WTC11 (cell line): ENCODE results near the gene HES5. TPM values are rescaled to one million over a fixed set of nuclear protein-coding genes. Genes with fewer than 3 reads are reported as not detected.

ENCODE experiments used
- ATAC-seq: fragments of 200-7000 bp; cut with Tn5 transposase; 2 replicates; pipeline ENCODE4 v1.10.0; 2021; ENCODE audit warnings: mild to moderate bottlenecking, moderate library complexity
- CTCF ChIA-PET: fragments of 300-600 bp; sonication (Branson Sonifier 250); formaldehyde crosslinking; loops from one replicate; lab custom pipeline; 2021; ENCODE audit warnings: antibody characterized with exemption; lab: Charles Lee
- POLR2A ChIA-PET: fragments of 350-600 bp; sonication (Branson Sonifier 250); formaldehyde crosslinking; loops from one replicate; lab custom pipeline; 2021; ENCODE audit warnings: antibody characterized with exemption; lab: Charles Lee
- DNase-seq: peaks from one replicate; pipeline ENCODE4 v3.0.0; 2021; ENCODE audit warnings: low spot score
- H3K27ac Mint-ChIP-seq: 2 replicates; pipeline ENCODE4 v1.8.0; 2021; ENCODE audit warnings: mixed read lengths
- H3K27me3 Mint-ChIP-seq: 2 replicates; pipeline ENCODE4 v1.8.0; 2021; ENCODE audit warnings: low read depth, mild to moderate bottlenecking, moderate library complexity, mixed read lengths
- H3K36me3 Mint-ChIP-seq: 2 replicates; pipeline ENCODE4 v1.8.0; 2021; ENCODE audit warnings: mixed read lengths
- H3K4me1 Mint-ChIP-seq: 2 replicates; pipeline ENCODE4 v1.8.0; 2022; ENCODE audit warnings: mixed read lengths
- H3K4me3 Mint-ChIP-seq: 2 replicates; pipeline ENCODE4 v1.8.0; 2021; ENCODE audit warnings: mild to moderate bottlenecking, moderate library complexity, mixed read lengths
- H3K9me3 Mint-ChIP-seq: 2 replicates; pipeline ENCODE4 v1.8.0; 2021; ENCODE audit warnings: mixed read lengths
- ATF6 ChIP-seq: sonication (generic); formaldehyde crosslinking; IDR thresholded peaks from 2 replicates; pipeline ENCODE4 v1.8.1; 2023; ENCODE audit warnings: mild to moderate bottlenecking, missing genetic modification reagents
- E2F1 ChIP-seq: sonication (generic); formaldehyde crosslinking; IDR thresholded peaks from 2 replicates; pipeline ENCODE4 v1.8.0; 2022; ENCODE audit warnings: mild to moderate bottlenecking, missing genetic modification reagents
- E2F4 ChIP-seq: sonication (generic); formaldehyde crosslinking; IDR thresholded peaks from 2 replicates; pipeline ENCODE4 v1.8.1; 2022; ENCODE audit warnings: low read depth, mild to moderate bottlenecking, moderate library complexity, missing genetic modification reagents, borderline replicate concordance
- GRHL2 ChIP-seq: fragments of 250-450 bp; sonication (Bioruptor Pico); IDR thresholded peaks from 2 replicates; pipeline ENCODE4 v1.8.0; 2022; ENCODE audit warnings: mild to moderate bottlenecking, moderate library complexity; ENCODE audit not compliant: insufficient replicate concordance, severe bottlenecking
- IRF2 ChIP-seq: sonication (generic); formaldehyde crosslinking; IDR thresholded peaks from 2 replicates; pipeline ENCODE4 v1.8.0; 2022; ENCODE audit warnings: low read depth, missing genetic modification reagents, borderline replicate concordance
- SP1 ChIP-seq: sonication (generic); formaldehyde crosslinking; conservative IDR thresholded peaks from 2 replicates; pipeline ENCODE4 v1.8.1; 2022; ENCODE audit warnings: missing genetic modification reagents
- TEAD1 ChIP-seq: sonication (generic); formaldehyde crosslinking; IDR thresholded peaks from 2 replicates; pipeline ENCODE4 v1.8.0; 2022; ENCODE audit warnings: mild to moderate bottlenecking, missing genetic modification reagents
- ZMAT4 ChIP-seq: fragments of 250-450 bp; sonication (Bioruptor Pico); IDR thresholded peaks from 2 replicates; pipeline ENCODE4 v1.9.0; 2021; ENCODE audit warnings: mild to moderate bottlenecking
- ZNF396 ChIP-seq: fragments of 250-450 bp; sonication (Bioruptor Pico); IDR thresholded peaks from 2 replicates; pipeline ENCODE4 v1.8.0; 2021; ENCODE audit warnings: mild to moderate bottlenecking, moderate library complexity, borderline replicate concordance
- ZNF423 ChIP-seq: fragments of 250-450 bp; sonication (Bioruptor Pico); IDR thresholded peaks from 2 replicates; pipeline ENCODE4 v2.1.2; 2022; ENCODE audit warnings: mild to moderate bottlenecking, moderate library complexity
- ZNF512 ChIP-seq: sonication (generic); formaldehyde crosslinking; IDR thresholded peaks from 2 replicates; pipeline ENCODE4 v1.8.1; 2022; ENCODE audit warnings: missing genetic modification reagents, borderline replicate concordance
- total RNA-seq: library from RNA; stranded (reverse); gene quantifications from 3 replicates; pipeline ENCODE4 v1.2.3, GENCODE V29; 2021

The HES5 gene
- total RNA-seq, 1 experiment from 2014 or later: not detected

- TF ChIP-seq E2F1 (CRISPR knock-in tag): no peak
- no peak for TF ChIP-seq E2F4 (CRISPR knock-in tag)
- TF ChIP-seq ZNF512 (CRISPR knock-in tag): no peak
- no peak for TF ChIP-seq ZNF396 (CRISPR knock-in tag)
- no peak for TF ChIP-seq ATF6 (CRISPR knock-in tag)
- no peak for TF ChIP-seq SP1 (CRISPR knock-in tag)
- TF ChIP-seq IRF2: no peak
Observed at GRCh38 chr1:2544875-2545640, 15.0 kb upstream of the HES5 start (continued).

GRCh38 chr1:2544093-2544874 lies 14.2 kb upstream of the HES5 start:
- Mint-ChIP-seq H3K27me3 (peaks cover 18% of the 10 kb centered on the region), H3K4me3 (no peak overlapping the region), H3K36me3 (no peaks in the 10 kb centered on the region), H3K4me1 (peaks cover 3% of the 10 kb centered on the region; the same call in 1 of the 2 replicates), H3K27ac (no peak overlapping the region), H3K9me3 (no peaks in the 10 kb centered on the region)
- no peak for DNase-seq
- ChIA-PET POLR2A (interaction anchor here (0.6 kb wide), 1 partner anchor 1234 kb away, joined by 3 read pairs; no protein-coding TSS in a partner anchor), CTCF (interaction anchor here (0.8 to 1.5 kb wide), 2 partner anchors 9 to 18 kb away, joined by 3 to 7 read pairs; partner anchors contain the start of gene PANK4)
- TF ChIP-seq TEAD1 (CRISPR knock-in tag) (no peak), ZNF423 (CRISPR knock-in tag) (no peak)
- no peak for ATAC-seq

GRCh38 chr1:2543543-2544092 lies 13.6 kb upstream of the HES5 start:
- H3K27me3 Mint-ChIP-seq: peaks cover 24% of the 10 kb centered on the region
- ChIA-PET CTCF (interaction anchor here (0.8 to 1.5 kb wide), 2 partner anchors 8 to 18 kb away, joined by 3 to 7 read pairs; partner anchors contain the start of gene PANK4), POLR2A (no interaction called here)
- no peak for DNase-seq
- no peaks in the 10 kb centered on the region for H3K36me3 Mint-ChIP-seq
- no peaks in the 10 kb centered on the region for H3K9me3 Mint-ChIP-seq
- no peak overlapping the region for H3K4me3 Mint-ChIP-seq
- H3K4me1 Mint-ChIP-seq: peaks cover 2% of the 10 kb centered on the region; the same call in 1 of the 2 replicates
- H3K27ac Mint-ChIP-seq: no peak overlapping the region
- no peak for ATAC-seq
- TF ChIP-seq ZMAT4 (CRISPR knock-in tag) (no peak), ZNF423 (CRISPR knock-in tag) (peak; percentile 88), GRHL2 (CRISPR knock-in tag) (no peak)
